ENCODE results near the gene UBASH3B. TPM values are rescaled to one million over a fixed set of nuclear protein-coding genes. Genes with fewer than 3 reads are reported as not detected.

The UBASH3B gene
- total RNA-seq, 1 donor from 2014 or later = 2.0 TPM

GRCh38 chr11:122695076-122695615 lies 39.6 kb downstream of the UBASH3B start:
- TF ChIP-seq EZH2 (IDR thresholded peaks at IDR 0.05) (no peak), EZH2phosphoT487 (IDR thresholded peaks at IDR 0.05) (no peak), CTCF (IDR thresholded peaks at IDR 0.05) (no peak)
- Mint-ChIP-seq H3K4me1 (peaks cover 25% of the 10 kb centered on the region), H3K27me3 (ENCODE audit: insufficient read depth, low read depth) (peaks cover 3% of the 10 kb centered on the region), H3K9me3 (no peaks in the 10 kb centered on the region), H3K4me3 (no peak overlapping the region), H3K27ac (no peak overlapping the region), H3K36me3 (peaks cover 8% of the 10 kb centered on the region)
- Histone ChIP-seq H3K4me1 (peaks cover 15% of the 10 kb centered on the region), H3K9me3 (ENCODE audit: low read depth) (no peaks in the 10 kb centered on the region), H4K20me1 (ENCODE audit: low read depth) (no peaks in the 10 kb centered on the region), H3F3A (ENCODE audit: low read depth) (peaks cover 11% of the 10 kb centered on the region), H3K36me3 (no peaks in the 10 kb centered on the region), H3K79me2 (ENCODE audit: low read depth) (no peaks in the 10 kb centered on the region), H3K4me3 (no peak overlapping the region), H3K4me2 (no peak overlapping the region), H2AFZ (replicated peaks) (no peak overlapping the region), H3K27ac (no peak overlapping the region), H3K9ac (no peak overlapping the region), H3K27me3 (no peaks in the 10 kb centered on the region)
- no peak for DNase-seq (ENCODE audit: low spot score)

- H3K27me3 ChIP-seq = no peaks in the 10 kb centered on the region
- no peak for DNase-seq (ENCODE audit: low spot score)
- no peaks in the 10 kb centered on the region for H3K79me2 ChIP-seq (ENCODE audit: low read depth)
- peaks cover 8% of the 10 kb centered on the region for H3K36me3 Mint-ChIP-seq
- peaks cover 3% of the 10 kb centered on the region for H3K27me3 Mint-ChIP-seq (ENCODE audit: insufficient read depth, low read depth)
- no peak overlapping the region for H3K9ac ChIP-seq
- no peak overlapping the region for H3K27ac Mint-ChIP-seq
- H3K27ac ChIP-seq = no peak overlapping the region
- peaks cover under 1% of the 10 kb centered on the region for H3F3A ChIP-seq (ENCODE audit: low read depth)
- no peak for TF ChIP-seq EZH2 (IDR thresholded peaks at IDR 0.05)
- no peak for TF ChIP-seq EZH2phosphoT487 (IDR thresholded peaks at IDR 0.05)
- no peak for TF ChIP-seq CTCF (IDR thresholded peaks at IDR 0.05)
- H2AFZ ChIP-seq (replicated peaks) = no peak overlapping the region
- H4K20me1 ChIP-seq (ENCODE audit: low read depth) = no peaks in the 10 kb centered on the region
- H3K4me1 Mint-ChIP-seq = peaks cover 20% of the 10 kb centered on the region
- no peaks in the 10 kb centered on the region for H3K9me3 Mint-ChIP-seq
- H3K4me3 ChIP-seq = no peak overlapping the region
- H3K4me3 Mint-ChIP-seq = no peak overlapping the region
- H3K4me1 ChIP-seq = peaks cover 4% of the 10 kb centered on the region
- no peaks in the 10 kb centered on the region for H3K9me3 ChIP-seq (ENCODE audit: low read depth)
- no peak overlapping the region for H3K4me2 ChIP-seq
- H3K36me3 ChIP-seq = no peaks in the 10 kb centered on the region
Measured at GRCh38 chr11:122696662-122697061, 41.1 kb downstream of the UBASH3B start.

GRCh38 chr11:122697636-122698167 lies 42.2 kb downstream of the UBASH3B start:
- H3K79me2 ChIP-seq (ENCODE audit: low read depth) = no peaks in the 10 kb centered on the region
- no peaks in the 10 kb centered on the region for H3K27me3 ChIP-seq
- Mint-ChIP-seq H3K36me3 (peaks cover 7% of the 10 kb centered on the region), H3K4me3 (no peak overlapping the region), H3K4me1 (peaks cover 13% of the 10 kb centered on the region), H3K27ac (peak overlapping the region; percentile 18), H3K9me3 (no peaks in the 10 kb centered on the region), H3K27me3 (ENCODE audit: insufficient read depth, low read depth) (peaks cover 3% of the 10 kb centered on the region)
- H3K4me3 ChIP-seq = no peak overlapping the region
- no peaks in the 10 kb centered on the region for H3K9me3 ChIP-seq (ENCODE audit: low read depth)
- no peaks in the 10 kb centered on the region for H3K36me3 ChIP-seq
- no peaks in the 10 kb centered on the region for H3K4me1 ChIP-seq
- no peaks in the 10 kb centered on the region for H3F3A ChIP-seq (ENCODE audit: low read depth)
- no peak for DNase-seq (ENCODE audit: low spot score)
- no peak overlapping the region for H3K27ac ChIP-seq
- no peaks in the 10 kb centered on the region for H4K20me1 ChIP-seq (ENCODE audit: low read depth)
- H3K9ac ChIP-seq = no peak overlapping the region
- TF ChIP-seq EZH2 (IDR thresholded peaks at IDR 0.05) = no peak
- no peak for TF ChIP-seq EZH2phosphoT487 (IDR thresholded peaks at IDR 0.05)
- TF ChIP-seq CTCF (IDR thresholded peaks at IDR 0.05) = no peak
- no peak overlapping the region for H2AFZ ChIP-seq (replicated peaks)
- H3K4me2 ChIP-seq = no peak overlapping the region

Data from neural progenitor cell (in vitro differentiated cells).